Type B pancreatic cell (in vitro differentiated cells): ENCODE results near the gene RBM12. TPM values are rescaled to one million over a fixed set of nuclear protein-coding genes. Genes with fewer than 3 reads are reported as not detected.

Experiments
- DNase-seq: peaks from one replicate; pipeline ENCODE4 v3.0.0; 2021; ENCODE audit warnings: mixed read lengths; ENCODE audit not compliant: unreplicated experiment; ENCODE audit errors: extremely low spot score
- H3K27ac Mint-ChIP-seq: 2 replicates; pipeline ENCODE4 v1.8.0; 2021; ENCODE audit warnings: mild to moderate bottlenecking, mixed read lengths
- H3K27me3 Mint-ChIP-seq: 2 replicates; pipeline ENCODE4 v1.8.0; 2021; ENCODE audit warnings: mixed read lengths
- H3K36me3 Mint-ChIP-seq: 2 replicates; pipeline ENCODE4 v1.8.0; 2021; ENCODE audit warnings: mixed read lengths
- H3K4me1 Mint-ChIP-seq: one replicate; pipeline ENCODE4 v1.8.0; 2021; ENCODE audit warnings: mixed read lengths; ENCODE audit not compliant: unreplicated experiment
- H3K4me3 Mint-ChIP-seq: 2 replicates; pipeline ENCODE4 v1.8.0; 2021; ENCODE audit warnings: mild to moderate bottlenecking, mixed read lengths
- H3K9me3 Mint-ChIP-seq: 2 replicates; pipeline ENCODE4 v1.8.0; 2021; ENCODE audit warnings: mixed read lengths
- CTCF ChIP-seq: fragments of 200-600 bp; sonication (generic); conservative IDR thresholded peaks from 2 replicates; pipeline ENCODE4 v1.5.0; 2021; ENCODE audit warnings: antibody characterized with exemption, mild to moderate bottlenecking
- total RNA-seq: library from RNA; stranded (reverse); gene quantifications from 2 replicates; pipeline ENCODE4 v1.2.1, GENCODE V29; 2021; ENCODE audit warnings: low replicate concordance

RBM12 gene
- total RNA-seq, 1 donor from 2014 or later = 153 TPM

- Mint-ChIP-seq H3K36me3 (peaks cover 24% of the 10 kb centered on the region), H3K27ac (no peak overlapping the region), H3K4me3 (no peak overlapping the region), H3K4me1 (no peaks in the 10 kb centered on the region), H3K27me3 (no peaks in the 10 kb centered on the region), H3K9me3 (no peaks in the 10 kb centered on the region)
- no peak for TF ChIP-seq CTCF
- DNase-seq = peak; percentile 32
These were observed 35.1 kb downstream of the RBM12 start for GRCh38 chr20:35629427-35630145.

GRCh38 chr20:35627121-35627520 is 37.6 kb downstream of the RBM12 start:
- peak overlapping the region; percentile 55 for H3K27ac Mint-ChIP-seq
- peak; percentile 56 for DNase-seq
- no peak overlapping the region for H3K4me3 Mint-ChIP-seq
- H3K4me1 Mint-ChIP-seq = no peaks in the 10 kb centered on the region
- H3K9me3 Mint-ChIP-seq = no peaks in the 10 kb centered on the region
- peaks cover 24% of the 10 kb centered on the region for H3K36me3 Mint-ChIP-seq
- H3K27me3 Mint-ChIP-seq = no peaks in the 10 kb centered on the region
- no peak for TF ChIP-seq CTCF

- Mint-ChIP-seq H3K4me1 (no peaks in the 10 kb centered on the region), H3K4me3 (no peak overlapping the region), H3K9me3 (no peaks in the 10 kb centered on the region), H3K36me3 (peaks cover 24% of the 10 kb centered on the region), H3K27me3 (no peaks in the 10 kb centered on the region), H3K27ac (no peak overlapping the region)
- peak; percentile 49 for DNase-seq
- TF ChIP-seq CTCF = no peak
These were observed 38.2 kb downstream of the RBM12 start for GRCh38 chr20:35626386-35627001.

GRCh38 chr20:35625584-35626385 is 38.9 kb downstream of the RBM12 start:
- H3K9me3 Mint-ChIP-seq = no peaks in the 10 kb centered on the region
- H3K27me3 Mint-ChIP-seq = no peaks in the 10 kb centered on the region
- no peak for DNase-seq
- peaks cover 24% of the 10 kb centered on the region for H3K36me3 Mint-ChIP-seq
- H3K4me3 Mint-ChIP-seq = no peak overlapping the region
- no peaks in the 10 kb centered on the region for H3K4me1 Mint-ChIP-seq
- H3K27ac Mint-ChIP-seq = no peak overlapping the region
- TF ChIP-seq CTCF = no peak

GRCh38 chr20:35621560-35621946 is 43.1 kb downstream of the RBM12 start:
- peaks cover 4% of the 10 kb centered on the region for H3K27me3 Mint-ChIP-seq
- TF ChIP-seq CTCF = peak; percentile 49
- no peak overlapping the region for H3K27ac Mint-ChIP-seq
- H3K9me3 Mint-ChIP-seq = no peaks in the 10 kb centered on the region
- peaks cover 8% of the 10 kb centered on the region for H3K36me3 Mint-ChIP-seq
- H3K4me3 Mint-ChIP-seq = no peak overlapping the region
- H3K4me1 Mint-ChIP-seq = peaks cover 5% of the 10 kb centered on the region
- DNase-seq = no peak
